NCI-H2029 (cell line): Measurements from ENCODE around the gene RCC1.
"Not testable (repeated sequence)": the region's sequence is repeated elsewhere in the genome, so short reads cannot be mapped to it uniquely, and the experiment has no call there.

Experiments used
- DNase-seq: peaks from one replicate; lab custom pipeline; 2025; lab: John Stamatoyannopoulos, UW

RCC1 gene

GRCh38 chr1:28505406-28506187 lies at the start of gene RCC1:
RCC1 (plus strand) TSS chr1:28506043; CDS start chr1:28529867, 23,824 bp downstream.
- DNase-seq: peak; percentile 94

- DNase-seq: no peak
These were observed 49.8 kb upstream of the RCC1 start for GRCh38 chr1:28456078-28456477.

GRCh38 chr1:28457678-28458077 lies 48.2 kb upstream of the RCC1 start:
- no peak for DNase-seq

- no peak for DNase-seq
These were observed 47.3 kb upstream of the RCC1 start for GRCh38 chr1:28458237-28459228.

- DNase-seq: no peak
These were observed 39.5 kb upstream of the RCC1 start for GRCh38 chr1:28466226-28466778.

- DNase-seq: no peak
These were observed 35.7 kb upstream of the RCC1 start for GRCh38 chr1:28470146-28470545.

- not testable (repeated sequence) for DNase-seq
These were observed 26.3 kb upstream of the RCC1 start for GRCh38 chr1:28479497-28479896.

- no peak for DNase-seq
These were observed 25.5 kb upstream of the RCC1 start for GRCh38 chr1:28480308-28480707.

GRCh38 chr1:28482138-28482537 lies 23.7 kb upstream of the RCC1 start:
- no peak for DNase-seq

GRCh38 chr1:28482702-28483101 lies 23.1 kb upstream of the RCC1 start:
- DNase-seq: no peak

- DNase-seq: no peak
These were observed 11.1 kb upstream of the RCC1 start for GRCh38 chr1:28494737-28495136.

- DNase-seq: no peak
These were observed 6.3 kb upstream of the RCC1 start for GRCh38 chr1:28499553-28499952.

GRCh38 chr1:28501925-28502324 lies 3.9 kb upstream of the RCC1 start:
- no peak for DNase-seq

- no peak for DNase-seq
These were observed 2.7 kb upstream of the RCC1 start for GRCh38 chr1:28503117-28503516.

GRCh38 chr1:28506907-28507246 lies 1.0 kb downstream of the RCC1 start:
- no peak for DNase-seq

- no peak for DNase-seq
These were observed 1.4 kb downstream of the RCC1 start for GRCh38 chr1:28507247-28507645.

GRCh38 chr1:28507646-28508434 lies 2.0 kb downstream of the RCC1 start:
- DNase-seq: no peak

- DNase-seq: no peak
These were observed 2.6 kb downstream of the RCC1 start for GRCh38 chr1:28508435-28508754.

- DNase-seq: no peak
These were observed 3.9 kb downstream of the RCC1 start for GRCh38 chr1:28509705-28510272.

- no peak for DNase-seq
These were observed 4.6 kb downstream of the RCC1 start for GRCh38 chr1:28510273-28510969.

- DNase-seq: no peak
These were observed 5.2 kb downstream of the RCC1 start for GRCh38 chr1:28510970-28511440.
